ENCODE results near the gene MASP1.
A peak's percentile ranks its signal among the peaks of the same experiment; 100 is the strongest.

MASP1 gene

GRCh38 chr3:187291512-187292132 lies at the start of gene MASP1:
Gene MASP1, minus strand, starts transcription at chr3:187291737. Its CDS starts 105 bp downstream, at chr3:187291632.
- H3K4me1 ChIP-seq (ENCODE audit: insufficient read depth, low read length), result peaks cover 23% of the 10 kb centered on the region; the same call in 1 of the 2 replicates
- peak within 1 kb of the TSS; percentile 35 for H3K9ac ChIP-seq (ENCODE audit: low read depth, low read length)
- no peaks in the 10 kb centered on the region for H3K36me3 ChIP-seq (ENCODE audit: insufficient read depth, low read depth, low read length)
- peak within 1 kb of the TSS; percentile 71 for H3K4me3 ChIP-seq (ENCODE audit: low read length)
- H3K27ac ChIP-seq (ENCODE audit: low read length), result no peak within 1 kb of the TSS
- H3K27me3 ChIP-seq (ENCODE audit: insufficient read depth, low read length), result peaks cover 21% of the 10 kb centered on the region
- no peaks in the 10 kb centered on the region for H3K9me3 ChIP-seq (ENCODE audit: insufficient read depth, low read depth, low read length)

- no peak overlapping the region for H3K27ac ChIP-seq (ENCODE audit: low read length)
- no peak overlapping the region for H3K4me3 ChIP-seq (ENCODE audit: low read length)
- no peaks in the 10 kb centered on the region; the same call in 1 of the 2 replicates for H3K4me1 ChIP-seq (ENCODE audit: insufficient read depth, low read length)
- no peak overlapping the region for H3K9ac ChIP-seq (ENCODE audit: low read depth, low read length)
- no peaks in the 10 kb centered on the region for H3K27me3 ChIP-seq (ENCODE audit: insufficient read depth, low read length)
- H3K36me3 ChIP-seq (ENCODE audit: insufficient read depth, low read depth, low read length), result no peaks in the 10 kb centered on the region
- H3K9me3 ChIP-seq (ENCODE audit: insufficient read depth, low read depth, low read length), result no peaks in the 10 kb centered on the region
Measured at GRCh38 chr3:187340578-187340977, 49.0 kb upstream of the MASP1 start.

GRCh38 chr3:187336322-187336721 lies 44.8 kb upstream of the MASP1 start:
- Histone ChIP-seq H3K9me3 (ENCODE audit: insufficient read depth, low read depth, low read length) (no peaks in the 10 kb centered on the region), H3K27me3 (ENCODE audit: insufficient read depth, low read length) (no peaks in the 10 kb centered on the region), H3K9ac (ENCODE audit: low read depth, low read length) (no peak overlapping the region), H3K36me3 (ENCODE audit: insufficient read depth, low read depth, low read length) (no peaks in the 10 kb centered on the region), H3K27ac (ENCODE audit: low read length) (no peak overlapping the region), H3K4me1 (ENCODE audit: insufficient read depth, low read length) (peaks cover 3% of the 10 kb centered on the region; the same call in 1 of the 2 replicates), H3K4me3 (ENCODE audit: low read length) (no peak overlapping the region)

- peaks cover 3% of the 10 kb centered on the region; the same call in 1 of the 2 replicates for H3K4me1 ChIP-seq (ENCODE audit: insufficient read depth, low read length)
- H3K4me3 ChIP-seq (ENCODE audit: low read length), result no peak overlapping the region
- no peaks in the 10 kb centered on the region for H3K27me3 ChIP-seq (ENCODE audit: insufficient read depth, low read length)
- H3K27ac ChIP-seq (ENCODE audit: low read length), result no peak overlapping the region
- no peaks in the 10 kb centered on the region for H3K36me3 ChIP-seq (ENCODE audit: insufficient read depth, low read depth, low read length)
- H3K9ac ChIP-seq (ENCODE audit: low read depth, low read length), result no peak overlapping the region
- no peaks in the 10 kb centered on the region for H3K9me3 ChIP-seq (ENCODE audit: insufficient read depth, low read depth, low read length)
Measured at GRCh38 chr3:187334904-187335303, 43.4 kb upstream of the MASP1 start.

GRCh38 chr3:187328691-187329090 lies 37.2 kb upstream of the MASP1 start:
- H3K4me3 ChIP-seq (ENCODE audit: low read length), result no peak overlapping the region
- H3K9ac ChIP-seq (ENCODE audit: low read depth, low read length), result no peak overlapping the region
- H3K9me3 ChIP-seq (ENCODE audit: insufficient read depth, low read depth, low read length), result no peaks in the 10 kb centered on the region
- no peak overlapping the region for H3K27ac ChIP-seq (ENCODE audit: low read length)
- no peaks in the 10 kb centered on the region for H3K4me1 ChIP-seq (ENCODE audit: insufficient read depth, low read length)
- H3K27me3 ChIP-seq (ENCODE audit: insufficient read depth, low read length), result no peaks in the 10 kb centered on the region
- no peaks in the 10 kb centered on the region for H3K36me3 ChIP-seq (ENCODE audit: insufficient read depth, low read depth, low read length)

- Histone ChIP-seq H3K27ac (ENCODE audit: low read length) (no peak overlapping the region), H3K4me1 (ENCODE audit: insufficient read depth, low read length) (no peaks in the 10 kb centered on the region), H3K36me3 (ENCODE audit: insufficient read depth, low read depth, low read length) (no peaks in the 10 kb centered on the region), H3K27me3 (ENCODE audit: insufficient read depth, low read length) (no peaks in the 10 kb centered on the region), H3K9ac (ENCODE audit: low read depth, low read length) (no peak overlapping the region), H3K4me3 (ENCODE audit: low read length) (no peak overlapping the region), H3K9me3 (ENCODE audit: insufficient read depth, low read depth, low read length) (no peaks in the 10 kb centered on the region)
Measured at GRCh38 chr3:187327845-187328244, 36.3 kb upstream of the MASP1 start.

GRCh38 chr3:187325632-187326031 lies 34.1 kb upstream of the MASP1 start:
- no peak overlapping the region for H3K27ac ChIP-seq (ENCODE audit: low read length)
- H3K4me3 ChIP-seq (ENCODE audit: low read length), result no peak overlapping the region
- H3K9ac ChIP-seq (ENCODE audit: low read depth, low read length), result no peak overlapping the region
- no peaks in the 10 kb centered on the region for H3K4me1 ChIP-seq (ENCODE audit: insufficient read depth, low read length)
- H3K36me3 ChIP-seq (ENCODE audit: insufficient read depth, low read depth, low read length), result no peaks in the 10 kb centered on the region
- H3K27me3 ChIP-seq (ENCODE audit: insufficient read depth, low read length), result no peaks in the 10 kb centered on the region
- H3K9me3 ChIP-seq (ENCODE audit: insufficient read depth, low read depth, low read length), result no peaks in the 10 kb centered on the region

- Histone ChIP-seq H3K9me3 (ENCODE audit: insufficient read depth, low read depth, low read length) (no peaks in the 10 kb centered on the region), H3K27ac (ENCODE audit: low read length) (no peak overlapping the region), H3K9ac (ENCODE audit: low read depth, low read length) (no peak overlapping the region), H3K4me1 (ENCODE audit: insufficient read depth, low read length) (peaks cover 7% of the 10 kb centered on the region), H3K27me3 (ENCODE audit: insufficient read depth, low read length) (0 out of 2 replicates have a peak, but pooled peaks cover 4% of the 10 kb centered on the region), H3K36me3 (ENCODE audit: insufficient read depth, low read depth, low read length) (no peaks in the 10 kb centered on the region), H3K4me3 (ENCODE audit: low read length) (no peak overlapping the region)
Measured at GRCh38 chr3:187323091-187323490, 31.6 kb upstream of the MASP1 start.

- Histone ChIP-seq H3K36me3 (ENCODE audit: insufficient read depth, low read depth, low read length) (no peaks in the 10 kb centered on the region), H3K4me1 (ENCODE audit: insufficient read depth, low read length) (peaks cover 7% of the 10 kb centered on the region), H3K4me3 (ENCODE audit: low read length) (no peak overlapping the region), H3K9ac (ENCODE audit: low read depth, low read length) (no peak overlapping the region), H3K27ac (ENCODE audit: low read length) (no peak overlapping the region), H3K27me3 (ENCODE audit: insufficient read depth, low read length) (0 out of 2 replicates have a peak, but pooled peaks cover 4% of the 10 kb centered on the region), H3K9me3 (ENCODE audit: insufficient read depth, low read depth, low read length) (no peaks in the 10 kb centered on the region)
Measured at GRCh38 chr3:187322291-187322690, 30.8 kb upstream of the MASP1 start.

GRCh38 chr3:187321766-187322165 lies 30.2 kb upstream of the MASP1 start:
- Histone ChIP-seq H3K4me3 (ENCODE audit: low read length) (no peak overlapping the region), H3K9ac (ENCODE audit: low read depth, low read length) (no peak overlapping the region), H3K4me1 (ENCODE audit: insufficient read depth, low read length) (peaks cover 7% of the 10 kb centered on the region), H3K36me3 (ENCODE audit: insufficient read depth, low read depth, low read length) (no peaks in the 10 kb centered on the region), H3K9me3 (ENCODE audit: insufficient read depth, low read depth, low read length) (no peaks in the 10 kb centered on the region), H3K27ac (ENCODE audit: low read length) (no peak overlapping the region), H3K27me3 (ENCODE audit: insufficient read depth, low read length) (0 out of 2 replicates have a peak, but pooled peaks cover 4% of the 10 kb centered on the region)

GRCh38 chr3:187319699-187320302 lies 28.3 kb upstream of the MASP1 start:
- peaks cover 7% of the 10 kb centered on the region for H3K4me1 ChIP-seq (ENCODE audit: insufficient read depth, low read length)
- H3K27me3 ChIP-seq (ENCODE audit: insufficient read depth, low read length), result 0 out of 2 replicates have a peak, but pooled peaks cover 4% of the 10 kb centered on the region
- no peaks in the 10 kb centered on the region for H3K36me3 ChIP-seq (ENCODE audit: insufficient read depth, low read depth, low read length)
- H3K9ac ChIP-seq (ENCODE audit: low read depth, low read length), result no peak overlapping the region
- no peaks in the 10 kb centered on the region for H3K9me3 ChIP-seq (ENCODE audit: insufficient read depth, low read depth, low read length)
- H3K4me3 ChIP-seq (ENCODE audit: low read length), result no peak overlapping the region
- no peak overlapping the region for H3K27ac ChIP-seq (ENCODE audit: low read length)

Data from iPS-20b (cell line).